Middle frontal gyrus (tissue), 1 donor: ENCODE results near the gene SOST.
"Not testable (repeated sequence)": the region's sequence is repeated elsewhere in the genome, so short reads cannot be mapped to it uniquely, and the experiment has no call there.

Experiments
- DNase-seq: peaks from one replicate; pipeline ENCODE4 v3.0.0-alpha.2; 2015; ENCODE audit warnings: low spot score; ENCODE audit errors: extremely low spot score

The SOST gene

DNA sequence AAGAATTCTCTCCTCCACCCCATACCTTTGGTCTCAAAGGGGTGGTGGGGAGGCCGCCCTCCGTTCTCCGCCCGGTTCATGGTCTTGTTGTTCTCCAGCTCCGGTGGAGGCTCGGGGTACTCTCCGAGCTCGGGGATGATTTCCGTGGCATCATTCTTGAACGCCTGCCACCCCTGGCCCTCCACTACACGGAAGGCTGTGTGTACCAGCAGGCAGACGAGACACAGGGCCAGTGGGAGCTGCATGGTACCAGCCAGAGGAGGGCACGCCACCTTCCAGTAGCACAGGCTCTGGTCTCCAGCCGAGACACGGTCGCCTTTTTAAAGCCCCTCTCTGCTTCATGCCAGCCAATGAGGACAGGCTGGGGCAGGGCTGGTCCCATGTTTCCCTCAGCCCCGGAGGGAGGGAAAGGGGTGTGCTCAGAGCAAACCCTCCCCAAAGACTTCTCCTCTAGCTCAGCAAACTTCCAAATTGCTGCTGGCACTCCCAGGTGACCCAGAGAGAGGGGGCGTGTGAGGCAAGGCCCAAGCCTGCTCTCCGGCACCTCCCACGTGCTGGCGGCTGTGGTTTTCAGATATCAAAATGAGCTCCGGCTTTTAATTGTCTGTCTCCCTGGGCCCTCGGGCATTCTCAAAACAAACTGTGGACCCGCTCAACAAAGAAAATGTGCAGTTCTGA is at the start of gene SOST:
Gene SOST, minus strand, starts transcription at position 295 of the 678 bp plus-strand sequence. Its CDS starts 50 bp downstream, at position 245.
- no peak for DNase-seq

DNA sequence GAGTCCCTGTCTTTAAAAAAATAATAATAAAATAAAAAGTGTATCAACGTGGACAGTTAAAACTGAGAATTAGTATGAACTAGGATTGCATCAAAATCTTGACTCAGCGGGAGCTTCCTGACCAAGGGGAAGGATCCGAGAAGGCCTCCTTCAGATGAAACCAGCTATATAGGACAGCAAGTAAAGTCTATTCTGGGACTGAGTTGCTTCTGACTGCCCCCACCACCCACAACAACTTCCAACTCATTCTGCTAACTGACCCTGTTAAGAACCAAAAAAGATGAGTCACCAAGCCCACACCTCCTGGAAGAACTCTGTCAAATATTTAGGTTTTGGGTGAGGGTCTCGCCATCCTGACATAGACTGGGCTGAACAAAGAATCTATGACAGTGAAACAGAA is 49.5 kb upstream of the SOST start:
- DNase-seq = no peak

DNA sequence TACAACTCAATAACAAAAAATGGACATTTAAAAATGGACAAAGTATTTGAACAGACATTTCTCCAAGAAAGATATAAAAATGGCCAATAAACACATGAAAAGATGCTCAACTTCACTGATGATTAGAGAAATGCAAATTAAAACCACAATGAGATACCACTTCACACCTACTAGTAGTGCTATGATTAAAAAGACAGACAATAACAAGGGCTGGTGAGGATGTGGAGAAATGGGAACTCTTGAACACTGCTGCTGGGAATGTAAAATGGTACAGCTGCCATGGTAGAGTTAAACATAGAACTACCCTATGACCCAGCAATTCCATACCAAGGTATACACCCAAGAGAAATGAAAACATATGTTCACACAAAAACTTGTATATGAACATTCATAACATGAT is 46.5 kb upstream of the SOST start:
- DNase-seq = no peak

DNA sequence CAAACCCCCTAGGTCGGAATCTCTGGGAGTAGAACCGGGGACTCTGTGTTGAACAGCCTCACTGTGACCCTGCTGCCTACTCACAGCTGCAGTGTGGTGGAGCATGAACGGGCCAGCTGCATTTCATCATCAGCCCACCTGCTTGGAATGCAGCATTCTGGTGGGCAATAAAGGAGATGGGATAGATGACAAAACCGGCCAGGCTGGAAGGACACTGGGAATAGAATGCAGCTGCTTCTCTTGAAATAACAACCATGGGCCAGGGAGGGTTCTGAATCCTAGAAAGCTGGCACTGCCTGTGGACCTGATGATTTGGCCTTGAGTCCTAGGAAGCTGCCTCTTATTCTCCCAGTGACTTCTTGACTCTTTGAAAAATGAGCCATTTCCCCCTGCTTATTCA is 45.2 kb upstream of the SOST start:
- DNase-seq = no peak

DNA sequence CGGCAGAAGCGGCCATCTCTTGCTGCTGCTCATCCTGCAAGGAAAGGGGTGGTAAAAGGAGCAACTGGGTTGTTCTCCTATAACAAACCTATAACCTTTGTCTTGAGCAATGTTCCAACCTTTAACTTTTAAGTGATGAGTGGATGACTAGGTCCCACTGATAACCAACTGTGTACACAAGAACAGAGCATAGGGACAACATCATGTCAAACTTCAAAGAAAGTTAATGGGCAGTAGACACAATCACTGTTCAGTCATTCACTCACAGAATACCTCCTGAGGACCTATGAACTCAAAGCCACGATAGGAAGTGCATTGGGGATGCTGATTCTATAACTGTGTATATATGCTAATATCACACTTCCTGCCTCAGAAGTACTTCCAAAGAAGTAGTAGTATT is 43.3 kb upstream of the SOST start:
- no peak for DNase-seq

DNA sequence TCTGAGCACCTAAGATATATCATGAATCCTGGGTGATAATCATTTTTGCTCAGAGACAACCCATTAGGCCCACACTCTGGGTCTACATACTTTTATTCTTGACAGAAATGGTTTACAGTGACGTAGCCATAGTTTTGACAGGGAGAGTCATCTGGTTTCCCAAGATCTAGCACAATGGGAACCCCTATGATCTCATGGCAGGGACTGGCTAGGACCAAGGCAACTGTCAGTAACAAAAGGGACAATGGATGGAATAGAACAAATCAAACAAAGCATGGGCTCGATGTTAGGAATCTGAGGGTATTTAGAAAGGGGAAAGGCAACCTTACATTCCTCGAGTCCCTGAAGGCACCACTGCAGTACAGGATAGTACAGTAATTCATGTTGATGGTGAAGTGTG is 42.1 kb upstream of the SOST start:
- DNase-seq = no peak

DNA sequence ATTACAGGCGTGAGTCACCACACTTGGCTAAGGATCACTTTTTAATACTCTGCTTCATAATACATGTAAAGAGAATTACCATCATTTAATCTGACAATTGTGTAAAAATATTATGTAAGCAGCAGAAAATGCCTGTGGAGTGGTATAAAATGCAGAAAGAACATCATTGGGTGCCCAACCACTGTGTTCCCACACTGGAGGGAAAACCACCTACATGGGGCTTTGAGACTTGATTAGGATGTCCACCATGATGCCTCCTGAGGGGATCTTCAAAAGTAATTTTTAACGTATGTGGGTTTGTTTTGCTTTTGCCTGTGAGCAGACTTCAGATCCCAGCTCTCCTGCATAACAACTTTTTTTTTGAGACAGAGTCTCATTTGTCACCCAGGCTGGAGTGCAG is 40.5 kb upstream of the SOST start:
- no peak for DNase-seq

DNA sequence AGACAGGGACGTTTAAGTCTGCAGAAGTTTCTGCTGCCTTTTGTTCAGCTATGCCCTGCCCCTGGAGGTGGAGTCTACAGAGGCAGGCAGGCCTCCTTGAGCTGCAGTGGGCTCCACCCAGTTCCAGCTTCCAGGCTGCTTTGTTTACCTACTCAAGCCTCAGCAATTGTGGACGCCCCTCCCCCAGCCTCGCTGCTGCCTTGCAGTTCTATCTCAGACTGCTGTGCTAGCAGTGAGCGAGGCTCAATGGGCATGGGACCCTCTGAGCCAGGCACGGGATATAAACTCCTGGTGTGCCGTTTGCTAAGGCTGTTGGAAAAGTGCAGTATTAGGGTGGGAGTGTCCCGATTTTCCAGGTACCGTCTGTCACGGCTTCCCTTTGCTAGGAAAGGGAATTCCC is 39.4 kb upstream of the SOST start:
- DNase-seq = not testable (repeated sequence)

DNA sequence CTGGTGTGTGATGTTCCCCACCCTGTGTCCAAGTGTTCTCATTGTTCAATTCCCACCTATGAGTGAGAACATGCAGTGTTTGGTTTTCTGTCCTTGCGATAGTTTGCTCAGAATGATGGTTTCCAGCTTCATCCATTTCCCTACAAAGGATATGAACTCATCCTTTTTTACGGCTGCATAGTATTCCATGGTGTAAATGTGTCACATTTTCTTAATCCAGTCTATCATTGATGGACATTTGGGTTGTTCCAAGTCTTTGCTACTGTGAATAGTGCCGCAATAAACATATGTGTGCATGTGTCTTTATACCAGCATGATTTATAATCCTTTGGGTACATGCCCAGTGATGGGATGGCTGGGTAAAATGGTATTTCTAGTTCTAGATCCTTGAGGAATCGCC is 34.1 kb upstream of the SOST start:
- DNase-seq = not testable (repeated sequence)

DNA sequence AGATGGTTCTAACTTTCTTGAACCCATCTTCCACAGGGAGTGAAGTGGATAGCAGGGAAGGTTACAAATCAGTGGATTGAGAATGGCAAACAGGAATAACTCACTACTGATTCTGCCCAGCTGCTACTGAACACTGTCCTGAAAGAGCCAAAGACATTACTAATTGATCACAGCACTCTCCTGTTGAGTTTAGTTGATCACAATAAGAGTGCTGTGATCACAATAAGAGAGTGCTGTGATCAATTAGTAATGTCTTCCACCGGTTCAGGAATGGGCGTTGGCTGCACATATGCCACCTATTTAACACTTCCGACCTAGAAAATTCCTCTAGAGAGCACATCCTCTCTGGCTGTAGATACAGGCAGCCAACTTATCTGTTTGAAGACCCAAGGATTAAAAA is 33.0 kb upstream of the SOST start:
- DNase-seq = no peak

DNA sequence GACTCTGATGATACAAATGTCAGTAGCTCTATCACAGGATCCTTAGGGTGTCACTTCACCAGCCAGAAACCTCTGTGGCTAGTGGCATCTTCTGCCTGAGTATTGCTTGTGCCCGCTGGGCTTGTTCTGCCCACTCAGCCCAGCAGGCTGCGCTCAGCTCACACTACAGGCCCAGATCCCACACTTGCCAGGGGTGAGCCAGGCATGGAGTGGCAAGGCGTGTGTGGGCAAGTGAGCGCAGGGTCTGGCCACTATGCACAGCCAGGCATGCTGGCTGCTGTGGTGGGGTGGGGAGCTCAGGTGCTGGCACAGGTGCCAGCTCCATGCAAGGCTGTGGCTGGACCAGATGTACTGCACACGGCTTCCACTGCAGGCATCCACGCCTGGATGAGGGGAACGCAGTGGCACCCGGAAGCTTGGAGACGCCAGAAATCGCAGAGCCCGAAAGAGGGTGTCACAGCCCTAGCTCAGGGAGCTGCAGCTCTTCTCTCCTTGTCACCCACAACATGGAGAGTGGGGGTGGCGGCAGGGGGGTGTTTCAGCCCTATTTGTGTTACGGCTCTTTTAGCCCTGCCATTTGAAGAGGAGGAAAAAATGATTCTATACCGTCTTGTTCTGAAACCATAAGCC is 31.8 kb upstream of the SOST start:
- no peak for DNase-seq

DNA sequence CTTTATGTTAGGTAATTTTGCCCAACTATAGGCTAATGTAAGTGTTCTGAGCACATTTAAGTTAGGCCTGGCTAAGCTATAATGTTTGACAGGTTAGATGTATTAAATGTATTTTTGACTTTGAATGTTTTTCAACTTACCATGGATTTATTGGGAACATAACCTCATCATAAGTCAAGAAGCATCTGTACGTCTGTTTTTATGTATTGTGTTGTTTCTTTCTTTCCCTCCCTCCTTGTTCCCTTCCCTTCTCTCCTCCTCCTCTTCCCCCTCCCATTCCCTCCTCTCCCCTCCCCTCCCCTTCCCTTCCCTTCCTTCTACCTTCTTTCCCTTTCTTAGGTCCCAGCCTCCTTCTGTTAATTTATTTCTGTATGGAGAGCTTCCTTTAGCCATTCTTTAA is 30.9 kb upstream of the SOST start:
- DNase-seq = no peak

DNA sequence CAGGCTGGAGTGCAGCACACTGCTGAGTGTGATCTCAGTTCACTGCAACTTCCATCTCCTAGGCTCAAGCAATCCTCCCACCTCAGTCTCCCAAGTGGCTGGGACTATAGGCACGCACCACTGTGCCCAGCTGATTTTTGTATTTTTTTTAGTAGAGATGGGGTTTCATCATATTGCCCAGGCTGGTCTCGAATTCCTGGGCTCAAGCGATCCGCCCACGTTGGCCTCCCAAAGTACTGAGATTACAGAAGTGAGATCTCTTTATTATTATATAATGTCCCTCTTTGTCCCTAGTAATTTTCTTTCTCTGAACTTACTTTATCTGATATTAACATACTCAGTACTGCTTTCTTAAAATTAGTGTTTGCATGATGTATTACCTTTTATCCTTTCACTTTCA is 29.9 kb upstream of the SOST start:
- no peak for DNase-seq

DNA sequence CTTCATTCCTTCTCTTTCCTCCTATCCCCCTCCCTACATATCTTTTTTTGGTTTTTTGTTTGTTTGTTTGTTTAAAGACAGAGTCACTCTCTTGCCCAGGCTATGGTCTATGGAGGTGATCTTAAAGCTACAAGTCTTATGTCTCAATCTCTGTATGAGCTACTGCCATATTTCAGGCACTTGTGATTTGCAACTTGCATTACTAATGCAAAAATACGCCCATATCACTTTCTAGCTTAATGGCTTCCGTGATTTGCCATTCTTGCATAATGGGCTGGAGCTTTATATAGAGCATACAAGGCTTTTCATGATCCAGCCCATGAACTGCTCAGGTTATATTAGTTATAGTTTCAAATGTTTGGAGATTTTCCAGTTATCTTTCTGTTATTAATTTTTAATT is 29.1 kb upstream of the SOST start:
- DNase-seq = no peak

DNA sequence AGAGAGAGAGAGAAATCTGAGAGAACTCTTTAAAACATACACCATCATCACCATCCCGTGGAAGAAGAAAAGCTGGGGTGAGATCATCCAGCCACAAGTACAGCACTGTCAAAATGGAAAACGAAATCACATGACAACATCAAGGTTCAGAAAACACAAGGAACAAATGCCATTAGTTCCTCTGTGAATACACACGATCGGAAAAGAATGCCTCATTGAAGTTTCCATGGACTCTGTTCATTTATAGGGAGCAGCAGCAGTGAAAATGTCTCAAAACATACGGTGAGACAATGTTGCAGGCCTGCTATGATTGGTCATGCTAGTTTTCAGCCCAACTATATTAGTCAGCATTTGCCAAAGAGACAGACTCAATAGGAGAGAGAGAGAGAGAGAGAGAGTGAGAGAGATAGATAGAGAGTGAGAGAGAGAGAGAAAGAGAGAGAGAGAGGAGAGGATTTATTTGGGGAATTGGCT is 26.1 kb upstream of the SOST start:
- DNase-seq = no peak

DNA sequence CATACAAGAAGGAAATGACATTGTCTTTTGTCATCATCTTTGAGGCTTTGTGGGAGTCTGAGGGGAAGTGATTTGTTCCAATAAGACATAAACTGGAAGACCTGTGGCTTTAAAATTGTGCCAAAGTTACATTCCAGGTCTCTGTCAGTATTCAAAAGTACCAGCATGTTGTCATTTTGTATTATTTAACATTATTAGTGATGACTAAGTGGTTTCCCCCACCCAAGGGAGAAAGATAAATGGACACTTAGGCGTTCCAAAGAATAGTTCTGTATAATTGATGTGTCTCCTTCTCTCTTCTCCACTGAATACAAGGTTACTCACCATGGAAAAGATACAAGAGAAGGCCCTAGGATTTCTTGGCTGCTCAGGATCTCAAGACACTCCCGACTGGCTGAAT is 25.5 kb upstream of the SOST start:
- DNase-seq = no peak

DNA sequence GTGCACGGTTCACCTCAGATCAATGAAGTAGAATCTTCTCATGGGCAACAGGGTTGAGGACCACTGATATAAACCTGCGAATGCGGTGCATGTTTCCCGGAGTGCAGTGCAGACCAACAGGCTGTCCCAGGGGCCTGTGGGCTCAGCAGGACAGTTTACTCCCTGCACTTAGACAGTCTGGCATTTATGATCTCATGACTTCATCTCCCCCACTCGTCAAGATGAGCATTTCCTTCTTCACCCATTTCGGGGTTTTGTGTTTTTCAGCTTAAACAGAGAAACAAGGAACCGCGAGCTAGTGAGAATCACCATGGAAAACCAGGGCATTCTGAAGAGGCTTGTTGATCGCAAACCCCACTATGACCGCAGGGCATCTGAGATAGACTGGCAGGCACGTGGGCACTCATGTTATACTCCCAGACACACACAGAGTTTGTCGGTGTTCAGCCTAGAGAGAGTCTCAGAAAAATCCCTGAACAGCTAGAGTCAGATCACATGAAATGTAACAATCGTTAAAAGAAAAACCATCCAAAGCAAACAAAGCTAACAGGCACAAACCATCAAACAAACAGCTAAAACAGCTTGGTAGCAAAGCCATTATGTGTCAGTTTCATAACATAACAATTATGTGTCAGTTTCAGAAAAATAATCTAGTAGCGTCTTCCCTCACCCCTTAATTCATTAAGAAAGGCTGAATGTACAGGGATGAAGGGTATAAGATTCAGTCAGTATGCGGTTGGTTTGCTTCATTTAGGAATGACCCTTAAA is 24.5 kb upstream of the SOST start:
- no peak for DNase-seq

DNA sequence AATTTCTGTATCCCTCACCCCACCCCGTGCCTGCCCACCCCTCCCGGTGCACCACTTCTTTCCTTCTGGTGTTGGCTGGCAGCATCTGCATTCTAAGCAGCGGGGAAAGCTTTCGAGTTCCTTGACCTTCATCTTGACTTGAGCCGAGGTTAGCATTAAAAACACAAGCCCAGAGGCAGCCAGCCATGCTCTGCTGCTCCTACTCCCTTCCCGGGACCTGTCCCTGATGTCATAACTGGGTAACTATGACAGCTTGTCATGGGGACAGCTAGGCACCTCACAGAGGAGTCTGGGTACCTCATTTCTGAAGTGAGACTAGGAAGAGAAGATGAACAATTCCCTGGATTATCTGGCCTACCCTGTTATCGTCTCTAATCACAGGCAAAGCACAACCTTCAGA is 21.5 kb upstream of the SOST start, which contains the start of gene CFAP97D1:
Gene CFAP97D1, plus strand, starts transcription at position 301 of the 400 bp plus-strand sequence. Its CDS starts 28 bp downstream, at position 329.
- no peak for DNase-seq

DNA sequence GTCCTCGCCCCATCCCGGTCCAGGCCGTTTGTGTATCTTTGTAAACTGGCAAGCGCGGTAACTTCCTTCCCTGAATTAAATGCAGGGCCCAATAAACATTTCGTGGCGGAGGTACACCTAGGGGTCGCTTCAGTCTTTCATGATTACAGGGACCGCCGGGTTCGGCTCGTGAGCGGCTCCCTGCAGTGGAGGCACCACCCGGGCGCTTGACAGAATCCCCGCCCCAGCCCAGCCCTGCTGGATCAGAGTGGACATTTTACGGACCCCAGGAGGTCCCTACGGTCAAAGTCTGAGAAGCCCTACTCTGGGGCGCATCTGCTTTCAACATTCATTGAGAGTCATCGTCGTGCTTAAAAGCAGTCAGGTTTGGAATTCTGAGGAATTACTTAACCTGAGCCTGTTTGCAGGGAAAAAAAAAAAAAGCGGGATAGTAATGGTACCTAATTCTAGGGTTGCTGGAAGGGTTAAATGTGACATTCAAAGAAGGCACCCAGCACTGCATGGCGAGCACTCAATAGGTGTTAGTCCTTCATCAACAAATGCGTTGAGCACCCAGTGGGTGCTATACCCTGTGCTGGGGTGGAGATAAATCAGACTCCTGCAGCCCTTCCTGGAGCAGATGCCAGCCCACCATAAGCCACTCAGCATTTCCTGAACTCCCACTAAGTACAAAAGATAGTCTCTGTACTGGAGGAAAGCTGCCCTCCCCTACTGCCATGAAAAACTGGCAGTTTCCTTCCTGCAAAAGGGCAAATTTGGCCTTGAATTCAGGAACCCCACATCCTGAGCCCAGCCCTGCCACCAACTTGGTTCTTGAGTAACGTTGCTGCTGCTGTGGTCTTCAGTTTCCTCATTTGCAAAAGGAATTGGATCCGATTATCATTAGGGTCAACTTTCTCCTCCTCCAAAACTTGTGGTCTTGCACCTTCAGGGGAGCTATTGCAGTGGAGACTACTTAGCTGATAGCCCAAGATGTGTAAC is 20.8 kb upstream of the SOST start:
- DNase-seq = no peak

DNA sequence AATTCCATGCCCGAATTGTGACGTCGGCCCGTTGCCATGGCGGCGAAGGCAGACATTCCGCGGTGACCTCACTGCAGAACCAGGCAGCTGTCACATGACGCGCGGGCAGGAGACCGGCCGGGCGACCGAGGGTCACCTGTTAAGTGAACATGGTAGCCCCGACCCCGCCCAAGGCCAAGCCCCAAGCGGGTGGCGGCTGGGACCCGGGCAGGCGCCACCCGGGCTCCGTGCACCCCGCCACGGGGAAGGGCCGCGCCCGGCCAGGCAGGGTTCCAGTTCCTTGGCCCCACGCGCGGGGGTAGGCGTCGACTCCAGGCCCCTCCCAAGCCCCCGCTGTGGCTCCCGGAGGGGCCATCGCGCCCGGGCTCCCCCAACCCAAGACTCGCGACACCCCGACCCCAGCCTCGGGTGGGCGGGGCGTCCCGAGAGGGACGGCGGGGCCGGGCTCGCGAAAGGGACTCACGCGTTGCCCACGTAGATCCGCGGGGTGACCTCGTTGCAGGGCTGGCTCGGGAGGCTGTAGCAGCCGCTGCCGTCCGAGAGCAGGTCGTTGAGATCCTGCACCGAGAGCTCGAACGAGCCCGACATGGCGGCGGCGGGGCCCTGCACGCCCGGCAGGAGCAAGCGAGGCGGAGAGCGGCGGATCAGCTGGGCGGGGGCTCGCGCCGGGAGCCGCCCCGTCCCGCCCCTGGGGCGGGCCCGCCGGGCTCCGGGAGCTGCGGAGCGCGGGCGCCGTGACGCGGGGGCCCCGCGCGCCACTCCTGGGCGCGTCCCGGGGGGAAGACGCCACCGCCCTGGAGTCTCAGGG is 19.9 kb upstream of the SOST start, which contains the start of gene DUSP3:
Gene DUSP3, minus strand, starts transcription at position 641 of the 808 bp plus-strand sequence. Its CDS starts 53 bp downstream, at position 588.
- peak; percentile 76 for DNase-seq
